ENCODE results near the gene TRNAU1AP.
"Not testable (repeated sequence)": the region's sequence is repeated elsewhere in the genome, so short reads cannot be mapped to it uniquely, and the experiment has no call there.

The TRNAU1AP gene

DNA sequence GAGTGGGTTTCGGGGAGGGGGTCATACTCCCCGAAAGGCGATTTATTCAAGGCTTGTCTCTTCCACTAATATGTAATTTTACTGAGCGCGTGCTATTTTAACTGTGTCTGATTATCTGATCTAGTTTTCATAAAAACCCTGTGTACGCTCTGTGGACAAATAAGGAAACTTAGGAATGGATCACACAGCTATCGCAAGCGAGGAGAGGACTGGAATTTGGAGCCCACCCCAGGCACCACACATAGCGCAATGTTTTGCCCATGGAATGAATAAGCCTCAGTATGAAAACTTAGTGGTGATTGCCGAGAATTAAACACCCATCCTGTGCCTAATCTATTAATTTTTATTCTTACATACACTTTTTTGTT lies 29.3 kb downstream of the TRNAU1AP start:
- DNase-seq (ENCODE audit: low read depth, low spot score) = no peak
- TF ChIP-seq, protein P1, sequence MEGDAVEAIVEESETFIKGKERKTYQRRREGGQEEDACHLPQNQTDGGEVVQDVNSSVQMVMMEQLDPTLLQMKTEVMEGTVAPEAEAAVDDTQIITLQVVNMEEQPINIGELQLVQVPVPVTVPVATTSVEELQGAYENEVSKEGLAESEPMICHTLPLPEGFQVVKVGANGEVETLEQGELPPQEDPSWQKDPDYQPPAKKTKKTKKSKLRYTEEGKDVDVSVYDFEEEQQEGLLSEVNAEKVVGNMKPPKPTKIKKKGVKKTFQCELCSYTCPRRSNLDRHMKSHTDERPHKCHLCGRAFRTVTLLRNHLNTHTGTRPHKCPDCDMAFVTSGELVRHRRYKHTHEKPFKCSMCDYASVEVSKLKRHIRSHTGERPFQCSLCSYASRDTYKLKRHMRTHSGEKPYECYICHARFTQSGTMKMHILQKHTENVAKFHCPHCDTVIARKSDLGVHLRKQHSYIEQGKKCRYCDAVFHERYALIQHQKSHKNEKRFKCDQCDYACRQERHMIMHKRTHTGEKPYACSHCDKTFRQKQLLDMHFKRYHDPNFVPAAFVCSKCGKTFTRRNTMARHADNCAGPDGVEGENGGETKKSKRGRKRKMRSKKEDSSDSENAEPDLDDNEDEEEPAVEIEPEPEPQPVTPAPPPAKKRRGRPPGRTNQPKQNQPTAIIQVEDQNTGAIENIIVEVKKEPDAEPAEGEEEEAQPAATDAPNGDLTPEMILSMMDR (IDR thresholded peaks at IDR 0.05; ENCODE audit: insufficient read depth, low read length, missing control alignments) = no peak
- ChIA-PET POLR2A (interaction anchor here (0.6 to 4.9 kb wide), 38 partner anchors 8 to 810 kb away, joined by 3 to 57 read pairs (median 5); partner anchors contain the start of genes GMEB1, PHACTR4, RAB42 and RCC1), CTCF (interaction anchor here (0.7 to 4.3 kb wide), 4 partner anchors 8 to 172 kb away, joined by 3 to 31 read pairs (median 5); no protein-coding TSS in a partner anchor)
- H3K4me3 ChIP-seq (ENCODE audit: low read depth, low read length) = peak overlapping the region; percentile 93

DNA sequence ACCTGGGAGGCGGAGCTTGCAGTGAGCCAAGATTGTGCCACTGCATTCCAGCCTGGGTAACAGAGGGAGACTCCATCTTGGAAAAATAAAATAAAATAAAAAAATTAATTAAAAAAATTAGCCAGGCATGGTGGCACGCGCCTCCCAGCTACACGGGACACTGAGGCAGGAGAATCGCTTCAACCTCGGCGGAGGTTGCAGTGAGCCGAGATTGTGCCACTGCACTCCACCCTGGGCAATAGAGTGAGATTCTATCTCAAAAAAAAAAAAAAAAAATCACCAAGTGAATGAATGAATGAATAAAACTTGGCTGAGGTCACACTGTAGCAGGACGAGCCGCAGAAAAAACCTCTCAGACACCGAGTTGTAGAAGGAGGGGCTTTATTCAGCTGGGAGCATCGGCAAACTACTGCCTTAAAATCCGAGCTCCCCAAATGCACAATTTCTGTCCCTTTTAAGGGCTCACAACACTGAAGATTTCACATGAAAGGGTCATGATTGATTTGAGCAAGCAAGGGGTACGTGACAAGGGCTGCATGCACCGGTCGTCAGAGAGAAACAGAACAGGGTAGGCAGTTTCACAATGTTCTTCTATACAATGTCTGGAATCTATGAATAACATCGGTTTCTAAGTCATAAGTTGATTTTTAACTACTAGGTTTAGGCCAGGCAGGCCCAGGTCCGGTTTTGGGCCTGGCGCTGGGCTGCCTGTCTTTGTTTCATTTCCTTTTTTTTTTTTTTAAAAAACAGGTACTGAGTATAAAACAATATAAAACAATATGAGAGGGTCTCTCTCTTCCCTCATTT lies 33.9 kb downstream of the TRNAU1AP start:
- POLR2A ChIA-PET; DNase-seq (ENCODE audit: low read depth, low spot score); H3K4me3 ChIP-seq (ENCODE audit: low read depth, low read length): not testable (repeated sequence)
- CTCF ChIA-PET = interaction anchor here (1.6 kb wide), 1 partner anchor 15 kb away, joined by 3 read pairs; no protein-coding TSS in a partner anchor

DNA sequence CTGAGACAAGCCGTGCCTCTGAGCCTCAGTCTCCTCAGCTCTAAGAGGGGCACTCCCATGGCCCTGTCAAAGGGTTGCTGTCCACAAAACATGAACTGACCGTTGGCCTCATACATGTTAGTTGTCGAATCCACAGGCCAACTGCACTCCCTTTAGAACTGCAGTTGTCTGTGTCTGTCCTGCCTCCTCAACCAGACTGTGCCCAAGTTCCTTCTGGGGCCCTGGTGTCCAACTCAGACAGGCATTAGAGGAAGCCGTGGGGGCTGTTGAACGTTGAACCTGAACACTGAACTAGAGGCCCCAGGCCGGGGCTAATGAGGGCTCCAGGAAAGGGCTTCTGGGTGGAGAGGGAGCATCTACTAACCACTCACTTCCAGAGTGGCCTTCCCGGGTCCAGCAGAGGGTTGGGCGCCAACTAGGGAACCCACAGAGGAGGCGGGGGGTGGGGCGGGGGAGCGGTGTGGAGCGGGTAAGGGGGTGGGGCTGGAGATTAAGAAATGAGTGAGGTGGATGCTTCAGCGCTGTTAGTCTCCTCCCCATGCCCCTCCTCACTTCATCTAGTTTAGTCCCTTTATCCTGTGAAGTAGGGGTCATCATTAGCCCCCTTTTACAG lies 38.9 kb downstream of the TRNAU1AP start, which contains the start of gene RAB42:
RAB42 (plus strand) TSS at position 558 of the 613 bp plus-strand sequence. CDS start 247 bp downstream, outside the sequence.
- H3K4me3 ChIP-seq (ENCODE audit: low read depth, low read length) = peak within 1 kb of the TSS; percentile 63
- no peak for DNase-seq (ENCODE audit: low read depth, low spot score)
- CTCF ChIA-PET = interaction anchor here (1.4 to 1.9 kb wide), 2 partner anchors 10 to 11 kb away, joined by 8 to 12 read pairs; no protein-coding TSS in a partner anchor
- POLR2A ChIA-PET = interaction anchor here (1.4 to 2.0 kb wide), 2 partner anchors 10 kb away, joined by 14 to 18 read pairs; no protein-coding TSS in a partner anchor
- TF ChIP-seq, protein P1 (IDR thresholded peaks at IDR 0.05; ENCODE audit: insufficient read depth, low read length, missing control alignments) = no peak

DNA sequence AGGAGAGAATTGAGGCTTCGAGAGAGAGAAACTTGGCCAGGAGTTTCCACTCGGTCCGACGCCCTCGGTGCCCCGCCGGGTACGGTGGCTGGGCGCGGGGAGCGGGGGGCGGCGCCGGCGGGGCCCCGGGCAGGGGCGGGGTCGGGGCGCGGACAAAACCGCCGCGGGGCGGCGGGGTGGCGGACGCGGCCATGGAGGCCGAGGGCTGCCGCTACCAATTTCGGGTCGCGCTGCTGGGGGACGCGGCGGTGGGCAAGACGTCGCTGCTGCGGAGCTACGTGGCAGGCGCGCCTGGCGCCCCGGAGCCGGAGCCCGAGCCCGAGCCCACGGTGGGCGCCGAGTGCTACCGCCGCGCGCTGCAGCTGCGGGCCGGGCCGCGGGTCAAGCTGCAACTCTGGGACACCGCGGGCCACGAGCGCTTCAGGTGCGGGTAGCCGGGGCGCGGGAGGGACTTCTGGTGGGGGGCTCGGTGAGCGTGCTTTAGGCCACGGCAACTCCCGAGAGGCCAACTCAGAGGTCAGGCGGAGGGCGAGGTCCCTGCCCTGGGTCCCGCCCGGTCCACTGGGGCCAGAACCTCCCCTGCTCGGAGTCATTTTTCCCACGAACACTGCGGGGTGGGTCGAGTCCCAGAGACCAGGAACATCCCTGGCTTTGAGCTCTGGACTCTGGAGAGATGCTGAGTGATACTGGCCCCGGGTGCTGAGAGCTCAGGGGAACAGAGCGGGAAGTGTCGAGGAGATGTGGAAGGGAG lies 39.6 kb downstream of the TRNAU1AP start:
- no peak for DNase-seq (ENCODE audit: low read depth, low spot score)
- ChIA-PET CTCF (interaction anchor here (1.1 to 1.4 kb wide), 4 partner anchors 9 to 233 kb away, joined by 4 to 10 read pairs (median 6); no protein-coding TSS in a partner anchor), POLR2A (interaction anchor here (0.6 to 1.4 kb wide), 3 partner anchors 11 to 307 kb away, joined by 3 to 14 read pairs (median 4); no protein-coding TSS in a partner anchor)
- H3K4me3 ChIP-seq (ENCODE audit: low read depth, low read length) = peak overlapping the region; percentile 63
- TF ChIP-seq, protein P1 (IDR thresholded peaks at IDR 0.05; ENCODE audit: insufficient read depth, low read length, missing control alignments) = no peak

DNA sequence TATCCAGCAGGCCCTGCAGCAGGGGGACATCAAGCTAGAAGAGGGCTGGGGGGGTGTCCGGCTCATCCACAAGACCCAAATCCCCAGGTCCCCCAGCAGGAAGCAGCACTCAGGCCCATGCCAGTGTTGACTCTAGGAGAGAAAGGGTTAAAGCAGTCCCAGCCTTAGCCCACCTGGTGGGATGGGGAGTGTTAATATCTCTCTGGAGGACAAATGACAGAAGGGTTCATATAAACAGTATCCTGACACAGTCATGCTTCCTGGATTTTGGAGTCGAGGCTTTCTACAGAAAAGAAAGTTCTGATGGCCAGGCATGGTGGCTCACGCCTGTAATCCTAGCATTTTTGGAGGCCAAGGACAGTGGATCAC lies 41.1 kb downstream of the TRNAU1AP start:
- H3K4me3 ChIP-seq (ENCODE audit: low read depth, low read length); DNase-seq (ENCODE audit: low read depth, low spot score); CTCF ChIA-PET; POLR2A ChIA-PET: not testable (repeated sequence)

DNA sequence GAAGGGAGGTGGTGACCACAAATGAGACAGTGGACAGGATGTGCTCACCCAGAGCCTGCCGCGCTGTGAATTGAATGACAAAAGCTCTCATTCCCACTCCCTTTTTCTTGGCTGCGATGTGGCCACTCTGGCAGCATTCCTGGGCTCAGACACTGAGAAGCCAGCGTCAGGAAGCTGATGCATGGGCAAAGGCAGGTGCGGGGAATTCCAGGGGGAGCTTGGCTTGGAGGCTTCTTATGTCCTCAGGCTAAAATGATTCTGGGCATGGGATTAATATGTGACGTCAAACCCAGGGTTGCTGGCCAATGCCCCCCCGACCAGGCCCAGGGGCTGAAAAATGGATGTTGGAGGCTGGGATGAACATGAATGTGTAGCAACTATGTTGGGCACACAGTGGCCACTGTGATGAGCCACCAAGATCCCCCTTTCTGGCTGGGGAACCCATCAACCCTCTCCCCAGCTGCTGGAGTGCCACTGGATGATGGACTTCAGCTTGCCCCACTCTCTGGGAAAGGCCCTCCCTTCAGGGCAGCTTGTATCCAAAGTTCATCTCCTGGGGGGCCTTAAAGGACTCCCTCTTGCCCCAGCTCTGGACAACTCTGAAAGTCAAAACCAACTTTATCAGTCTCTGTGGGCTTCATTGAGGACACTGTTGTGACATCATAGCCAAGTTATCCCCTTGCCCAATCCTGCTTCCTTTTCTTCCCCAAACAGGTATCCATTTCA lies 42.0 kb downstream of the TRNAU1AP start:
- DNase-seq (ENCODE audit: low read depth, low spot score); CTCF ChIA-PET; POLR2A ChIA-PET; H3K4me3 ChIP-seq (ENCODE audit: low read depth, low read length): not testable (repeated sequence)
